OCI-LY1 (cell line): Measurements from ENCODE around the gene KIRREL3.

Source experiments
- H2AFZ ChIP-seq: fragments of 200-600 bp; sonication (generic), shearing (Covaris generic); 2 replicates; pipeline ENCODE4 v1.6.0; 2014; ENCODE audit warnings: antibody characterized with exemption, mild to moderate bottlenecking, low read length
- H3F3A ChIP-seq: fragments of 200-600 bp; sonication (generic), shearing (Covaris generic); 2 replicates; pipeline ENCODE4 v1.6.0; 2014; ENCODE audit warnings: mild to moderate bottlenecking, antibody characterized with exemption, low read length, moderate library complexity; ENCODE audit not compliant: insufficient read depth
- H3K27ac ChIP-seq: fragments of 200-600 bp; sonication (generic); 2 replicates; pipeline ENCODE4 v1.5.1; 2014; ENCODE audit warnings: low read length, mixed run types, mild to moderate bottlenecking, low read depth; ENCODE audit not compliant: poor library complexity, severe bottlenecking
- H3K27me3 ChIP-seq: fragments of 200-600 bp; sonication (generic); 2 replicates; pipeline ENCODE4 v1.6.0; 2014; ENCODE audit warnings: antibody characterized with exemption, mild to moderate bottlenecking, low read length, moderate library complexity; ENCODE audit not compliant: insufficient read depth
- H3K36me3 ChIP-seq: fragments of 200-600 bp; sonication (generic); 2 replicates; pipeline ENCODE4 v1.6.1; 2014; ENCODE audit warnings: mild to moderate bottlenecking, antibody characterized with exemption, low read length, moderate library complexity, mixed read lengths; ENCODE audit not compliant: insufficient read depth
- H3K4me1 ChIP-seq: fragments of 200-600 bp; sonication (generic); 2 replicates; pipeline ENCODE4 v1.5.1; 2014; ENCODE audit warnings: mild to moderate bottlenecking, low read length, moderate library complexity; ENCODE audit not compliant: insufficient read depth, severe bottlenecking
- H3K4me2 ChIP-seq: fragments of 200-600 bp; sonication (generic), shearing (Covaris generic); 2 replicates; pipeline ENCODE4 v1.6.1; 2014; ENCODE audit warnings: low read length
- H3K4me3 ChIP-seq: fragments of 200-600 bp; sonication (generic); 2 replicates; pipeline ENCODE4 v1.5.1; 2014; ENCODE audit warnings: low read length, low read depth, mild to moderate bottlenecking, mixed read lengths; ENCODE audit not compliant: poor library complexity, severe bottlenecking
- H3K79me2 ChIP-seq: fragments of 200-600 bp; shearing (Covaris generic); 2 replicates; pipeline ENCODE4 v1.6.1; 2016; ENCODE audit warnings: mixed run types, low read length, mixed read lengths; ENCODE audit not compliant: insufficient read depth
- H3K9ac ChIP-seq: fragments of 200-600 bp; sonication (generic), shearing (Covaris generic); 2 replicates; pipeline ENCODE4 v1.6.1; 2014; ENCODE audit warnings: mild to moderate bottlenecking, low read length, mixed read lengths
- H3K9me2 ChIP-seq: fragments of 200-600 bp; sonication (generic), shearing (Covaris generic); 2 replicates; pipeline ENCODE4 v1.6.1; 2014; ENCODE audit warnings: low read depth, mild to moderate bottlenecking, low read length, mixed read lengths
- H3K9me3 ChIP-seq: fragments of 200-600 bp; shearing (Covaris generic); 2 replicates; pipeline ENCODE4 v1.6.1; 2014; ENCODE audit warnings: low read length, mixed read lengths
- H4K20me1 ChIP-seq: fragments of 200-600 bp; sonication (generic), shearing (Covaris generic); 2 replicates; pipeline ENCODE4 v1.6.0; 2016; ENCODE audit warnings: mild to moderate bottlenecking, low read length; ENCODE audit not compliant: insufficient read depth
- CTCF ChIP-seq: fragments of 200-600 bp; sonication (generic), shearing (Covaris generic); IDR thresholded peaks from 2 replicates; pipeline ENCODE4 v1.5.1; 2017; ENCODE audit warnings: mild to moderate bottlenecking, antibody characterized with exemption, low read length, moderate library complexity, mixed read lengths
- EZH2 ChIP-seq: fragments of 200-600 bp; sonication (generic), shearing (Covaris generic); IDR thresholded peaks from 2 replicates; pipeline ENCODE4 v1.8.0; 2017; ENCODE audit warnings: borderline replicate concordance, mixed run types, mild to moderate bottlenecking, antibody characterized with exemption, low read length, moderate library complexity, mixed read lengths

Gene KIRREL3

DNA sequence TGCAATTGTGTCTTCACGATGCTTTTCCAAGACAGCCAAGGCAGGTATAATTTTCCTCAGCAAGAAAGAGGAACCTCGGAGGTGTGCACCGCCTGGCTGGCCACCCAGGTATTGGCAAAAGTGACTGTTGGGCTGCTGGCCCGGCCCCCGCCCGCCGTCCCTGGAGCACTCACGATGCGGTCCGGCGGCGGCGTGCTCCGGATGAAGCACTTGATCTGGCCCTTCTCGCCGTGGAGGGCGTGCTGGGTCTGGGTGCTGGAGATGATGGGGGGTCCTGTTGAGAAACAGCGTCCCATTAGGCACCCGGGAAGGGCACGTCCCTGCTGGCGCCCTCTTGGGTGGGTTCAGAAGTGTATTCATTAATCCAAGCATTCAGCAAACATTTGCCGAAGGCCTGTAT lies 560.3 kb downstream of the KIRREL3 start:
- no peaks in the 10 kb centered on the region for H3K79me2 ChIP-seq
- no peak overlapping the region for H3K9ac ChIP-seq

DNA sequence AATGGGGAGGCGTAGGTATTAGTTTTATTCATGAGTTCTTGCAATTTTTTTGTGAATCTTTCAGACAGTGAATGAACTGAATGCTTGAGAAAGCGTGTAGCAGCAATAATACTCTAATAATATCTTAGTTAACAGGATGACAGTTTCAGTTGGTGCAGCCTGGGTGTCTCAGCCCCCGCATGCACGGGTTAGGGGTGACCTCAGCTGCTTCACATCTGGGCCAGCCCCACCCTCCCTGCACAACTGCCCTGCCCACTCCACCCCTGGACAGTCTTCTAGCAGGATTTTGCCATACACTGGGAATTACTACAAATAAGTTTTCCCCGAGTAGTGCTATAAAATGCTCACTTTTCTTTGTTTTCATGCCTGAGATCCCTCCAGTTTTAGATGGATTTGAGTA lies 561.9 kb downstream of the KIRREL3 start:
- H3K36me3 ChIP-seq = no peaks in the 10 kb centered on the region
- TF ChIP-seq CTCF (no peak), EZH2 (no peak)
- H3K4me2 ChIP-seq = no peak overlapping the region
- no peak overlapping the region for H2AFZ ChIP-seq
- no peaks in the 10 kb centered on the region for H3K9me3 ChIP-seq
- H3K9ac ChIP-seq = no peak overlapping the region
- no peaks in the 10 kb centered on the region for H3F3A ChIP-seq
- no peaks in the 10 kb centered on the region for H3K27me3 ChIP-seq
- no peaks in the 10 kb centered on the region for H3K4me1 ChIP-seq
- H3K9me2 ChIP-seq = no peaks in the 10 kb centered on the region
- no peaks in the 10 kb centered on the region for H3K79me2 ChIP-seq
- no peak overlapping the region for H3K4me3 ChIP-seq
- H4K20me1 ChIP-seq = no peaks in the 10 kb centered on the region
- no peak overlapping the region for H3K27ac ChIP-seq

More for the DNA sequence above, 560.3 kb downstream of the KIRREL3 start:
- Histone ChIP-seq H3K27me3 (no peaks in the 10 kb centered on the region), H3K9me2 (no peaks in the 10 kb centered on the region), H3K4me1 (no peaks in the 10 kb centered on the region), H3K9me3 (no peaks in the 10 kb centered on the region), H2AFZ (no peak overlapping the region), H3K27ac (no peak overlapping the region), H3K4me2 (no peak overlapping the region), H3K36me3 (no peaks in the 10 kb centered on the region), H3F3A (no peaks in the 10 kb centered on the region), H4K20me1 (no peaks in the 10 kb centered on the region), H3K4me3 (no peak overlapping the region)
- no peak for TF ChIP-seq CTCF
- TF ChIP-seq EZH2 = no peak

- H4K20me1 ChIP-seq = no peaks in the 10 kb centered on the region
- no peak overlapping the region for H3K4me3 ChIP-seq
- H3K4me1 ChIP-seq = no peaks in the 10 kb centered on the region
- no peaks in the 10 kb centered on the region for H3K79me2 ChIP-seq
- H3K4me2 ChIP-seq = no peak overlapping the region
- TF ChIP-seq EZH2 = no peak
- no peak for TF ChIP-seq CTCF
- no peaks in the 10 kb centered on the region for H3K9me3 ChIP-seq
- no peaks in the 10 kb centered on the region for H3K27me3 ChIP-seq
- H3F3A ChIP-seq = no peaks in the 10 kb centered on the region
- H3K36me3 ChIP-seq = no peaks in the 10 kb centered on the region
- H2AFZ ChIP-seq = no peak overlapping the region
- H3K9me2 ChIP-seq = no peaks in the 10 kb centered on the region
- no peak overlapping the region for H3K9ac ChIP-seq
- H3K27ac ChIP-seq = no peak overlapping the region
Observed at GRCh38 chr11:126438272-126438671, 562.3 kb downstream of the KIRREL3 start.
